Heart left ventricle (tissue), 13 donors: ENCODE measurements around the gene CENPM.

Source experiments
- CTCF ChIP-seq, 12 donors: fragments of 200-600 bp; sonication (generic) in 4 of 12; IDR thresholded peaks; one replicate each; pipeline versions ENCODE4 v1.5.0 to v1.8.0; 2018 to 2022; ENCODE audit warnings: antibody characterized with exemption in 12 of 12, mild to moderate bottlenecking in 5 of 12
- POLR2A ChIP-seq, 2 donors: fragments of 450-650 bp; IDR thresholded peaks; one replicate each; pipeline ENCODE4 v1.6.1; 2017; ENCODE audit warnings: antibody characterized with exemption in 2 of 2, mild to moderate bottlenecking in 2 of 2, moderate library complexity in 2 of 2
- donor health status: ischemic (EF 13 %, LVEDD 7.1; RV severe dilation, severe dysfunction).
- donor health status: DM: no; HTN: yes; CAD: no.
- donor health status: DM: no; HTN: no; CAD: no.
- donor health status: ischemic (EF 25% LVEDD 6.9; RV normal size, moderate dysfunction).
- donor health status: ischemic (EF 25% LVEDD 5.7; RV mildly dilated, moderate dysfunction).
- donor health status: ischemic (EF 35%, LVEDD 5.7; RV mildly dilated, moderate dysfunction).
- donor health status: nonischemic (EF 11% LVEDD 7.7; RV severe dilation, severe dysfunction).
- donor health status: DM: yes; HTN: yes; CAD: no.
- donor health status: PGD.
- donor health status: ischemic (EF 29% LVEDD 5.4; RV normal size, mild dysfunction).
- donor health status: nonischemic (EF 23%, LVEDD 6.1; RV moderate dilation, normal function).

GRCh38 chr22:41933411-41934177, 13.4 kb downstream of the CENPM start:
- no peak for TF ChIP-seq POLR2A (IDR thresholded peaks at IDR 0.05)
- no peak for TF ChIP-seq CTCF (IDR thresholded peaks at IDR 0.05)
